GM23248 (cell line): ENCODE results near the gene EPG5. TPM values are rescaled to one million over a fixed set of nuclear protein-coding genes. Genes with fewer than 3 reads are reported as not detected.

ENCODE experiments used
- DNase-seq: peaks from one replicate; pipeline ENCODE4 v3.0.0-alpha.2; 2015
- H2AFZ ChIP-seq: fragments of 200-600 bp; sonication (generic); 2 replicates; pipeline ENCODE4 v1.6.1; 2016; ENCODE audit warnings: antibody characterized with exemption
- H3F3A ChIP-seq: fragments of 200-600 bp; sonication (generic); 2 replicates; pipeline ENCODE4 v1.6.1; 2016; ENCODE audit warnings: mild to moderate bottlenecking, antibody characterized with exemption, mixed run types; ENCODE audit not compliant: insufficient read depth
- H3K27ac ChIP-seq: fragments of 200-600 bp; sonication (generic); 2 replicates; pipeline ENCODE4 v1.5.1; 2016; ENCODE audit warnings: mild to moderate bottlenecking
- H3K27me3 ChIP-seq: fragments of 200-600 bp; sonication (generic); replicated peaks from 2 replicates; pipeline ENCODE4 v1.6.1; 2016; ENCODE audit warnings: mild to moderate bottlenecking; ENCODE audit not compliant: insufficient read depth
- H3K36me3 ChIP-seq: fragments of 200-600 bp; sonication (generic); 2 replicates; pipeline ENCODE4 v1.6.1; 2016; ENCODE audit warnings: low read depth, mild to moderate bottlenecking
- H3K4me1 ChIP-seq: fragments of 200-600 bp; sonication (generic); 2 replicates; pipeline ENCODE4 v1.6.1; 2016; ENCODE audit warnings: mild to moderate bottlenecking; ENCODE audit not compliant: insufficient read depth
- H3K4me2 ChIP-seq: fragments of 200-600 bp; sonication (generic); one replicate; pipeline ENCODE4 v1.6.1; 2016; ENCODE audit warnings: mild to moderate bottlenecking; ENCODE audit not compliant: unreplicated experiment
- H3K4me3 ChIP-seq: fragments of 200-600 bp; sonication (generic); 2 replicates; pipeline ENCODE4 v1.5.1; 2016; ENCODE audit warnings: mild to moderate bottlenecking
- H3K79me2 ChIP-seq: fragments of 200-600 bp; sonication (generic); 2 replicates; pipeline ENCODE4 v1.6.1; 2016; ENCODE audit warnings: mild to moderate bottlenecking; ENCODE audit not compliant: insufficient read depth
- H3K9ac ChIP-seq: fragments of 200-600 bp; sonication (generic); 2 replicates; pipeline ENCODE4 v1.6.1; 2016; ENCODE audit warnings: mild to moderate bottlenecking
- H3K9me2 ChIP-seq: fragments of 200-600 bp; sonication (generic); 2 replicates; pipeline ENCODE4 v1.6.1; 2016; ENCODE audit warnings: mixed run types, mild to moderate bottlenecking, moderate library complexity; ENCODE audit not compliant: insufficient read depth
- H3K9me3 ChIP-seq: fragments of 200-600 bp; sonication (generic); one replicate; pipeline ENCODE4 v1.6.1; 2017; ENCODE audit warnings: low read depth
- H4K20me1 ChIP-seq: fragments of 200-600 bp; sonication (generic); 2 replicates; pipeline ENCODE4 v1.6.0; 2016; ENCODE audit not compliant: insufficient read depth
- EZH2 ChIP-seq: fragments of 200-600 bp; sonication (generic); IDR thresholded peaks from 2 replicates; pipeline ENCODE4 v1.6.1; 2018; ENCODE audit warnings: antibody characterized with exemption, mild to moderate bottlenecking; ENCODE audit not compliant: insufficient read depth, poor library complexity, severe bottlenecking
- EZH2phosphoT487 ChIP-seq: fragments of 200-600 bp; sonication (generic); IDR thresholded peaks from 2 replicates; pipeline ENCODE4 v1.6.1; 2018; ENCODE audit warnings: antibody characterized with exemption, moderate library complexity, mild to moderate bottlenecking, low read depth; ENCODE audit not compliant: insufficient read depth
- WGBS, 2 experiments: methylation state at CpG; one replicate each; pipeline ENCODE4 v1.1.6; 2015 to 2017; ENCODE audit warnings: low lambda C conversion rate in 2 of 2, low coverage in 1 of 2; ENCODE audit errors: missing lambda C conversion rate in 2 of 2; 5-methylcytosine and 5-hydroxymethylcytosine counted together
- in situ Hi-C: fragments of 300-500 bp; cut with MboI; formaldehyde crosslinking; loops from 2 replicates; pipeline ENCODE4 v1.15.0; 2020
- polyA plus RNA-seq: library from polyadenylated mRNA; unstranded; fragments of >200 nt; fragmentation: Nextera tagmentation; extraction: Ambion mirVana; gene quantifications from 2 replicates; pipeline ENCODE4 v1.2.1, GENCODE V29; 2016
- total RNA-seq: library from RNA; depleted of rRNA; stranded (reverse); fragments of >200 nt; shearing (Covaris generic); gene quantifications from 2 replicates; pipeline ENCODE4 v1.2.3, GENCODE V29; 2014

The EPG5 gene
- total and polyA plus RNA-seq, 2 experiments from 2014 or later = 22.0 to 77.7 TPM

GRCh38 chr18:45887585-45887984, 79.5 kb downstream of the EPG5 start:
- TF ChIP-seq EZH2phosphoT487 (no peak), EZH2 (no peak)
- H4K20me1 ChIP-seq = no peaks in the 10 kb centered on the region; the same call in 1 of the 2 replicates
- H3K9ac ChIP-seq = no peak overlapping the region
- H3K4me1 ChIP-seq = no peaks in the 10 kb centered on the region
- in situ Hi-C loops = no loop called here
- DNase-seq = no peak
- no peaks in the 10 kb centered on the region for H3K9me3 ChIP-seq
- no peaks in the 10 kb centered on the region for H3K9me2 ChIP-seq
- H3K79me2 ChIP-seq = peaks cover 56% of the 10 kb centered on the region
- H3F3A ChIP-seq = peaks cover 3% of the 10 kb centered on the region; the same call in 1 of the 2 replicates
- H3K27ac ChIP-seq = no peak overlapping the region
- WGBS, 2 experiments = 98 to 100% methylated on average over 5 of the region's 5 CpGs
- no peak overlapping the region for H3K4me3 ChIP-seq
- no peak overlapping the region for H2AFZ ChIP-seq
- H3K4me2 ChIP-seq = no peak overlapping the region
- peaks cover 90% of the 10 kb centered on the region for H3K36me3 ChIP-seq
- H3K27me3 ChIP-seq = no peaks in the 10 kb centered on the region

DNA sequence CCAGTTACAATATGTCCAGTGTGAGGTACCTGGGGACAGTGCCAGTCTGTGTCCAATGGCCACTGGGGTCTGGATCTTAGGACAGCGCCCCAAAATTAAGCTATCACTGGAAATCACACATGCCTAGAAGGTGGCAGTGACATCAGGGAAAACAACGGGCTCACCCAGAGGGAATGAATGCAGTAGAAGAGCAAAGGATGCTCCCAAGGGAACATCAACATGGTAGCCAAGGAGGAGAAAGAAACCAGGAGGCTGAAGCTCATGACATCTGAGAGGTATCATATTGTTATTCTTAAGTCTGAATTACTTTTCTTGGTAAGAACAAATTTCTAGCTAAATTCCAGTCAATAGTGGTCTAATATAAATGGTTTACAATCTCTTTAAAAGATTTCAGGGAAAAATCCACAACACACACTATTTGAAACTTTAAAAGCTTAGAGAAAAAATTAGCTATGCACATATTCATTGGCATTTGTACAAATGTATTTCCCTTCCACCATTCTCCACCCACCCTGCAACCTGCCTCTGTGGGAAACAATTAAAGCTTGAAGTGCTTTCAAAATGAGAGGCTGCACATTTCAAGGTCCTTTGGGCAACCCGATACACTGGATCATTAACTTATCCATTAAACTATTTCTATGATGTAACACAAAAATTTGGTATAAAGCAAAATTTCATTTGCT, 86.1 kb downstream of the EPG5 start:
- H3K36me3 ChIP-seq = peaks cover 71% of the 10 kb centered on the region
- no peak for TF ChIP-seq EZH2
- H3K4me3 ChIP-seq = no peak overlapping the region
- no peak for DNase-seq
- in situ Hi-C loops = no loop called here
- H3K9me3 ChIP-seq = no peaks in the 10 kb centered on the region
- no peaks in the 10 kb centered on the region for H3K4me1 ChIP-seq
- H3K79me2 ChIP-seq = peaks cover 24% of the 10 kb centered on the region; the same call in 1 of the 2 replicates
- H3F3A ChIP-seq = peaks cover 30% of the 10 kb centered on the region
- 80 to 96% methylated on average over 3 of the region's 3 CpGs for WGBS, 2 experiments
- no peak overlapping the region for H3K27ac ChIP-seq
- H4K20me1 ChIP-seq = no peaks in the 10 kb centered on the region
- H3K4me2 ChIP-seq = no peak overlapping the region
- H3K9me2 ChIP-seq = no peaks in the 10 kb centered on the region
- no peak overlapping the region for H3K9ac ChIP-seq
- no peaks in the 10 kb centered on the region for H3K27me3 ChIP-seq
- H2AFZ ChIP-seq = no peak overlapping the region

DNA sequence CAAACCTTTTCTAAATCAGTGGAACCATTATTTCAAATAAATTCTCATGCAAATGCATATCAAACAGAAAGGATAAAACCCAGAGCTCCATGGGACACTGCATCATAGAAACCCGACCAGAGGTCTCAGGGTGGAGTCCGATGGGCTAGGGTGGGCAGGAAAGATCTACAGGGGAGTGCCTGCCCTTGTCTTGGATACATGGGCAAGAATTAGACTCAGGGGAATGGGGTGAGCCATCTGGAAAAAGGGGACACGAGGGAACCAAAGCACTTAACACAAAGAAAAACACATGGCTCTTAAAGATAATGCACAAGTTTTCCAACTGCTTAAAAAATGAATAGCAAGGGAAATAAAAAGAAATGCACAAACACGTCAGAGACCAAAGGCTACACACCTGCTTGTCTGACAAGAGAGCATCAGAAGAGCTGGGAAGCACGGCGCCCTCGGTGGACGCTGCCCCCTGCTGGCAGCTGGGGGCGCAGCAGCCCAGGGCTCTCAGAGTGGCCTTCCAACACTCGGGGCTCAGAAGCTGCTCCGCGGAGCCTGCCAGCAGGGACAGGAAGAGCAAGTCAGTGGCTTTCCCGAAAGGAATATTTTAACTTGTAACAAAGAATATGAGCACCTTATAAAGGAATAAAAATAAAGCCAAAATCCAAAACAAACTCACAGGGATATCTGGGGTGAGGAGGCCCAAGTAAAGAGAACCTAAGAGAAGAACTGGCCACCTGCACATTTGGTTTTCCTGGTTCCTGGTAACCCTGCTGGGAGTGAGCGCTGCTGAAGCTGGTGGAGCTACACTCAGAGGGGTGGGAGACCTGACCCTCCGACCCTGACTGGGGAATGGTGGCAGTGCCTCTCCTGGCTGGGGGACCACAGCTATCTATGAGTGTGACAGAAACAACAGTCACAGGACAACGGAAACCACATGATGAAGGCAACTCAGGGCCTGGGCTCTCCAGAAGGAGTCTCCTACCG, 87.2 kb downstream of the EPG5 start:
- Histone ChIP-seq H3K9ac (no peak overlapping the region), H3K27ac (no peak overlapping the region), H3F3A (peaks cover 36% of the 10 kb centered on the region), H2AFZ (no peak overlapping the region), H3K4me3 (no peak overlapping the region), H3K9me2 (no peaks in the 10 kb centered on the region), H3K4me1 (no peaks in the 10 kb centered on the region), H3K36me3 (peaks cover 71% of the 10 kb centered on the region), H3K9me3 (no peaks in the 10 kb centered on the region), H3K4me2 (no peak overlapping the region), H3K27me3 (no peaks in the 10 kb centered on the region), H3K79me2 (peaks cover 19% of the 10 kb centered on the region; the same call in 1 of the 2 replicates), H4K20me1 (no peaks in the 10 kb centered on the region)
- TF ChIP-seq EZH2phosphoT487 (no peak), EZH2 (no peak)
- peak; percentile 74 for DNase-seq
- 42 to 43% methylated on average over 17 of the region's 17 CpGs for WGBS, 2 experiments
- in situ Hi-C loops = loop anchor here (10.0 kb wide), 1 partner anchor 185 kb away; no protein-coding TSS in a partner anchor

- H3K27me3 ChIP-seq = no peaks in the 10 kb centered on the region
- H4K20me1 ChIP-seq = no peaks in the 10 kb centered on the region
- no peaks in the 10 kb centered on the region for H3K9me2 ChIP-seq
- TF ChIP-seq EZH2phosphoT487 (no peak), EZH2 (no peak)
- H3K4me3 ChIP-seq = no peak overlapping the region
- H3F3A ChIP-seq = peaks cover 41% of the 10 kb centered on the region
- H3K4me1 ChIP-seq = no peaks in the 10 kb centered on the region
- no peaks in the 10 kb centered on the region for H3K9me3 ChIP-seq
- peaks cover 75% of the 10 kb centered on the region for H3K36me3 ChIP-seq
- in situ Hi-C loops = loop anchor here (10.0 kb wide), 1 partner anchor 183 kb away; no protein-coding TSS in a partner anchor
- peaks cover 20% of the 10 kb centered on the region; the same call in 1 of the 2 replicates for H3K79me2 ChIP-seq
- WGBS, 2 experiments = 98% methylated on average over 3 of the region's 3 CpGs
- no peak for DNase-seq
- H2AFZ ChIP-seq = no peak overlapping the region
- no peak overlapping the region for H3K4me2 ChIP-seq
- H3K27ac ChIP-seq = no peak overlapping the region
- H3K9ac ChIP-seq = no peak overlapping the region
Measured at GRCh38 chr18:45877403-45877802, 89.7 kb downstream of the EPG5 start.
